ENCODE measurements around the gene RBBP5. TPM values are rescaled to one million over a fixed set of nuclear protein-coding genes. Genes with fewer than 3 reads are reported as not detected.

RBBP5 gene
- total RNA-seq, 2 donors from 2014 or later, result 5.6 to 9.3 TPM

DNA sequence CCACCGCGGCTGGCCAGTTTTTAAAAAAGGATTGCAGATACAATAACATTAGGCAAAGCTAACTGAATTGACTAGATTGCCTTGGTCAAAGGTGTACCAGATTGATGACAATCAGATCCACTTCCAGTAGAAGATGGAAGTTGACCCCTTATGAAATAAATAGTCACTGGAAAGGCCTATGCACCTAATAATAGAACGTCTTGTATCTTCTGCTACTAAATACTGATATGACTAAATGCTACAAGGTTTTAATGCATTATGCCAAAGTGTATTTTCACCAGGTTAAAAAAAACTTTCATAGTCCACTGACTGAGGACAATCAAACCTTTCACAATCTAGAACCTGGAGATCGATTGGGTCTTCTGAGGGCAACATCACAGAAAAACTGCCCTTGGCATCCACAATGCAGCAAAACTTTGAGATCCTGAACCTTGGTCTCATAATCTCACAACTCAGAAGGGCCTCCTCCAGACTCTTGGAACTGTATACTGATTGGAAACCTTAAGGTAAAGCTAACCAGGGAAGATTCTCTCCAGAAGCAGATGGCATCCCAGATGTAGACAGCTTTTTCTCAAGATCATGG, 7.8 kb upstream of the RBBP5 start:
- no peak overlapping the region for H3K4me3 ChIP-seq
- no peaks in the 10 kb centered on the region for H3K36me3 ChIP-seq (replicated peaks in 1 of 2; ENCODE audit: insufficient read depth in 1 of 2, low read depth in 2 of 2)
- no peak for TF ChIP-seq CTCF (IDR thresholded peaks at IDR 0.05)
- no peak for TF ChIP-seq POLR2A (IDR thresholded peaks at IDR 0.05)
- no peak for ATAC-seq
- H3K4me1 ChIP-seq, result no peaks in the 10 kb centered on the region
- DNase-seq, result no peak
- H3K27me3 ChIP-seq, result no peaks in the 10 kb centered on the region
- H3K9me3 ChIP-seq, result no peaks in the 10 kb centered on the region
- WGBS, 2 donors, result 61 to 63% methylated on average over 4 of the region's 4 CpGs
- intact Hi-C loops (cut with DNase I), result no loop called here
- H3K27ac ChIP-seq, result no peak overlapping the region

DNA sequence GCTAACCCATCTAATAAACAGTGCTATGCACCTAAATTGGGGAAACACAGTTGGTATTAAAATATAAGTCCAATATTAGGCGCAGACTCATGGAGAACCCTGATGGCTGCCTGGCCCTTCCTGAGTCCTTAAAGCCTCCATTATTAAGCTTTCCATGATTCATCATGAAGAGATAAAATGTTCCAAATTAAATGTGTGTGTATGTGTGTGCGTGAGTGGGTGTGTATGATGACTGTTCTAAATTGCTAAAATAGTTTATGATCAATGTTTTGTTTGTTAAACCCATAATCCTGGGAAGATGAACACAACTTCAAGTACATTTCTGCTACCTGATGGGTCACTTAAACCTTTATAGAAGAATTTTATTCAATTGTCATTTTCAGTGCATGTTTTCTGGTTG, 6.3 kb upstream of the RBBP5 start:
- intact Hi-C loops (cut with DNase I), result no loop called here
- 57 to 77% methylated on average over 2 of the region's 2 CpGs for WGBS, 2 donors
- TF ChIP-seq POLR2A (IDR thresholded peaks at IDR 0.05), result no peak
- no peak for TF ChIP-seq CTCF (IDR thresholded peaks at IDR 0.05)
- Histone ChIP-seq H3K9me3 (no peaks in the 10 kb centered on the region), H3K4me3 (no peak overlapping the region), H3K27ac (no peak overlapping the region), H3K27me3 (no peaks in the 10 kb centered on the region), H3K4me1 (peaks cover under 1% of the 10 kb centered on the region), H3K36me3 (replicated peaks in 1 of 2; ENCODE audit: insufficient read depth in 1 of 2, low read depth in 2 of 2) (no peaks in the 10 kb centered on the region)
- DNase-seq (no peak), ATAC-seq (no peak)

DNA sequence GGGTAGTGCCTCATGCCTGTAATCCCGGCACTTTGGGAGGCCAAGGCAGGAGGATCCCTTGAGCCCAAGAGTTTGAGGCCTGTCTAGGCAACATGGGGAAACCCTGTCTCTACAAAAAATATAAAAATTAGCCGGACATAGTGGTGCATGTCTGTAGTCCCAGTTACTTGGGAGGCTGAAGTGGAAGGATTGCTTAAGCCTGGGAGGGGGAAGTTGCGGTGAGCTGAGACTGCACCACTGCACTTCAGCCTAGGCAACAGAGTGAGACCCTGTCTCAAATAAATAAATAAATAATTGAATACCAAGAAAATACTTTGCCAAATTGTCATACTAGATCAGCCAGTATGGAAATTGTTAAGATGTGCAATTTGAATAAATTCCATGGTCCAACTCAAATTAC, 5.9 kb upstream of the RBBP5 start:
- no peaks in the 10 kb centered on the region for H3K27me3 ChIP-seq
- no peak for TF ChIP-seq POLR2A (IDR thresholded peaks at IDR 0.05)
- TF ChIP-seq CTCF (IDR thresholded peaks at IDR 0.05), result no peak
- H3K4me1 ChIP-seq, result peaks cover 5% of the 10 kb centered on the region
- no peak overlapping the region for H3K4me3 ChIP-seq
- no peaks in the 10 kb centered on the region for H3K36me3 ChIP-seq (replicated peaks in 1 of 2; ENCODE audit: insufficient read depth in 1 of 2, low read depth in 2 of 2)
- DNase-seq, result no peak
- intact Hi-C loops (cut with DNase I), result no loop called here
- no peak for ATAC-seq
- H3K27ac ChIP-seq, result no peak overlapping the region
- no peaks in the 10 kb centered on the region for H3K9me3 ChIP-seq
- 82 to 85% methylated on average over 3 of the region's 3 CpGs for WGBS, 2 donors

DNA sequence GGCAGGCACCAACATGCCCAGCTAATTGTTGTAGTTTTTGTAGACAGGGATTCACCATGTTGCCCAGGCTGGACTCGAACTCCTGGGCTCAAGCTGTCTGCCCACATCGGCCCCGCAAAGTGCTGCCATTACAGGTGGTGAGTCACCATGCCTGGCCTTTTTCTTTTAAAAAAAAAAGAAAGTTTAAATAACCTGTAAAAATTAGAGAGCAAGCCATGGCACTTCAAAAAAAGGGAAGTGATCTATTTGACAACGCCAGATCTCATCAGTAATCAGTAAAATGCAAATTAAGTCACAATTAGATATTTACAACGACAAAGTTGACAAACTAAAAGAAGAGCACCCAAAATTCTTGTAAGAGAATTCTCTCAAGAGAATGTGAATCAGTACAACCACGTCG, 2.9 kb upstream of the RBBP5 start:
- ATAC-seq, result no peak
- Histone ChIP-seq H3K4me1 (peaks cover 22% of the 10 kb centered on the region), H3K4me3 (no peak overlapping the region), H3K36me3 (replicated peaks in 1 of 2; ENCODE audit: insufficient read depth in 1 of 2, low read depth in 2 of 2) (no peaks in the 10 kb centered on the region), H3K27ac (no peak overlapping the region), H3K9me3 (no peaks in the 10 kb centered on the region), H3K27me3 (no peaks in the 10 kb centered on the region)
- no peak for TF ChIP-seq CTCF (IDR thresholded peaks at IDR 0.05)
- TF ChIP-seq POLR2A (IDR thresholded peaks at IDR 0.05), result no peak
- intact Hi-C loops (cut with DNase I), result no loop called here
- WGBS, 2 donors, result 67 to 72% methylated on average over 7 of the region's 7 CpGs
- no peak for DNase-seq

DNA sequence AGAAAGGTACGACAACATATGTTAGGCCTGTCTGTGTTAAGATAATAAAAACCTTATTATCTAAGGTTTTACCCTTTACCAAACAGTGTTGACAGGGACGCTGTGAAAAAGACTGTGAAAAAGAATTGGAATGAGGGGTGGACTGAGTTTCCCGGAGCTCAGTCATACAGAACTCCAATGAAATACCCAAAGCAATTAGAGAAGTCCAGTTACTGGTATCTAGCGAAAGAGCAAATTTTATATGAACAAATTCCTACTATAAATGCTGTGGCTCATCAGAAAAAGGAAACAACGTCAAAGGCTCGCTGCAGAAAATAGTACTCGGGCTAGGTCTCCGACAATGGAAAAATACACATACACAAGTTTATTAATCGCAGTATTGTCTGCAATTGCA, 708 bp upstream of the RBBP5 start:
- Histone ChIP-seq H3K27me3 (no peaks in the 10 kb centered on the region), H3K4me3 (peak overlapping the region in 1 of 2 donors; percentile 81), H3K4me1 (peaks cover 37% of the 10 kb centered on the region), H3K36me3 (replicated peaks in 1 of 2; ENCODE audit: insufficient read depth in 1 of 2, low read depth in 2 of 2) (no peaks in the 10 kb centered on the region), H3K27ac (peak overlapping the region; percentile 95 to 98 (median 97)), H3K9me3 (no peaks in the 10 kb centered on the region)
- no peak for TF ChIP-seq CTCF (IDR thresholded peaks at IDR 0.05)
- no peak for TF ChIP-seq POLR2A (IDR thresholded peaks at IDR 0.05)
- peak; percentile 9 for ATAC-seq
- intact Hi-C loops (cut with DNase I), result no loop called here
- no peak for DNase-seq
- WGBS, 2 donors, result 7 to 9% methylated on average over 9 of the region's 9 CpGs
